T-helper 1 cell treated with Interleukin-12 subunit alpha and Interleukin-12 subunit beta and Interleukin-4 antibody, amounts not matched to agents 30 μg/mL and 1 μg/mL, for 36 hours (primary cell): Measurements from ENCODE around the gene BPIFB2.
"Not testable (repeated sequence)": the region's sequence is repeated elsewhere in the genome, so short reads cannot be mapped to it uniquely, and the experiment has no call there.

Experiments
- H3K27ac Mint-ChIP-seq: one replicate; pipeline ENCODE4 v1.8.0; 2021; ENCODE audit warnings: mild to moderate bottlenecking, mixed read lengths
- H3K27me3 Mint-ChIP-seq: one replicate; pipeline ENCODE4 v1.8.0; 2021; ENCODE audit warnings: low read depth, mixed read lengths
- H3K36me3 Mint-ChIP-seq: one replicate; pipeline ENCODE4 v1.8.0; 2021; ENCODE audit warnings: low read depth, mixed read lengths
- H3K4me1 Mint-ChIP-seq: one replicate; pipeline ENCODE4 v1.8.0; 2021; ENCODE audit warnings: low read depth, mixed read lengths
- H3K4me3 Mint-ChIP-seq: one replicate; pipeline ENCODE4 v1.8.0; 2021; ENCODE audit warnings: mild to moderate bottlenecking, moderate library complexity, mixed read lengths
- H3K9me3 Mint-ChIP-seq: one replicate; pipeline ENCODE4 v1.8.0; 2021; ENCODE audit warnings: mixed read lengths

Gene BPIFB2

DNA sequence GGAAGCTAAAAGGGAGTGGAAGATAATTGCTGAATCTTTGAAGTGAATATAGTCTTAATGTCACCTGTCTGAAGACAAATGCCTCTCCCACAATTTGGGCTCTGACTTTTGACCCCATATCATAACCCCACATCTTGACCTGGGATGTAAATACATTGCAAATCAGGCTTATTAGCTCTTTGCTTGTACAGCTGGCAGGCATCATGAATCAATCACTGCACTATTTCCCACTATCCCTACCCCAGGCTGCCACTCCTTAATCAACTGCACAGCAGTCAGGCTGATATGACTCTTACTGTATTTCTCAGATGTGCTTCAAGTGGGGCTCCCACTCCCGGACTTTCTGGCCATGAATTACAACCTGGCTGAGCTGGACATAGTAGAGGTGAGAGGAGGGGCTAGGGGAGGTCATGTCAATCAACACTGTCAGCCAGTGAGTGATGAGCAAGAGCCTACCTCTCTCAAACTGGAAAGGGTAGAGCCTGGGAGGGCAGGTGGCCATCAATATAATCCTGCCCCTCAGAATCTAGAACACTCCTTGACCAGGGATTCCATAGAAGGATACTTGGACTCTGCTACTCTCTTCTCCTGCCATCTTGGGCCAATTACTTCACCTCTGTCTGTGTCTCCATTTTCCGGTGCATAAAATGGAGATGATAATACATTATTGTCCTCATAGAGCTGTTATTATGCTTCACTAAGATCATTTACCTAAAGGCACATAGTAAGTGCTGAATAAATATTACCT lies 35.7 kb downstream of the BPIFB2 start:
- no peak overlapping the region for H3K4me3 Mint-ChIP-seq
- H3K36me3 Mint-ChIP-seq = no peaks in the 10 kb centered on the region
- no peak overlapping the region for H3K27ac Mint-ChIP-seq
- no peaks in the 10 kb centered on the region for H3K4me1 Mint-ChIP-seq
- H3K27me3 Mint-ChIP-seq = peaks cover 3% of the 10 kb centered on the region
- peaks cover 24% of the 10 kb centered on the region for H3K9me3 Mint-ChIP-seq

DNA sequence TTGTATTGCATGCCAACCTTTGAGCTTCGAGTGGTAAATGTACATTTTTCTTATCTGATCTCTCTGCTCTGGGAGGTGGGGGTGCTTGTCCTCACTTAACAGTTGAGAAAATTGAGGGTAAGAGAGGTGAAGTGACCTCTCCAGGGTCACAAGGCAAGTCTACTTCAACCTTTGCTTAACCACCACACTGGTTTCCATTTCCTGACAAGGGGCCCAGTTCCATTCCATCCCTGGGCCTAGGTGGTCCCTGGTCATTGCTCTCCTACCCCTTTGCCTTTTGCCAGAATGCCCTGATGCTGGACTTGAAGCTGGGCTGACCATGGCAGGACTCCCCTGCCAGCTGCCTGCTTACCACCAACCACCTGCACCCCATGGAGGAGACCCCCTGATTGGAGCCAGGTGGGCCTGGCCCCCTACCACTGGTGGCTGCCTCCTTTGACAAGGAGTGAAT lies 36.3 kb downstream of the BPIFB2 start:
- no peak overlapping the region for H3K4me3 Mint-ChIP-seq
- H3K4me1 Mint-ChIP-seq = no peaks in the 10 kb centered on the region
- no peak overlapping the region for H3K27ac Mint-ChIP-seq
- H3K27me3 Mint-ChIP-seq = peaks cover 3% of the 10 kb centered on the region
- no peaks in the 10 kb centered on the region for H3K36me3 Mint-ChIP-seq
- peaks cover 24% of the 10 kb centered on the region for H3K9me3 Mint-ChIP-seq

DNA sequence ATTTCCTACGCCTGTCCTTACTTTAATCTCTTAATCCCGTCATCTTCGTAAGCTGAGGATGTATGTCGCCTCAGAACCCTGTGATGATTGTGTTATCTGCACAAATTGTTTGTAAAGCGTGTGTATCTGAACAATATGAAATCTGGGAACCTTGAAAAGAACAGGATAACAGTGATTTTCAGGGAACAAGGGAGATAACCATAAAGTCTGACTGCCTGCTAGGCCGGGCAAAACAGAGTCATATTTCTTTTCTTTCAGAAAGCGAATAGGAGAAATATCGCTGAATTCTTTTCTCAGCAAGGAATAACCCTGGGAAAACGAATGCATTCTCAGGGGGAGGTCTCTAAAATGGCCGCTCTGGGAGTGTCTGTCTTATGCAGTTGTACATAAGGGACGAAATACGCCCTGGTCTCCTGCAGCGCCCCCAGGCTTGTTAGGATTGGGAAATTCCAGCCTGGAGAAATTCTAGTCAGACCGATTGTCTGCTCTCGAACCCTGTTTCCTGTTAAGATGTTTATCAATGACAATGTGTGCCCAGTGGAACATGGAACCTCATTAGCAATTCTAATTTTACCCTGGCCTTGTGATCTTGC lies 37.7 kb downstream of the BPIFB2 start:
- not testable (repeated sequence) for H3K36me3 Mint-ChIP-seq, H3K27me3 Mint-ChIP-seq, H3K27ac Mint-ChIP-seq, H3K4me1 Mint-ChIP-seq, H3K4me3 Mint-ChIP-seq
- H3K9me3 Mint-ChIP-seq = peaks cover 24% of the 10 kb centered on the region

DNA sequence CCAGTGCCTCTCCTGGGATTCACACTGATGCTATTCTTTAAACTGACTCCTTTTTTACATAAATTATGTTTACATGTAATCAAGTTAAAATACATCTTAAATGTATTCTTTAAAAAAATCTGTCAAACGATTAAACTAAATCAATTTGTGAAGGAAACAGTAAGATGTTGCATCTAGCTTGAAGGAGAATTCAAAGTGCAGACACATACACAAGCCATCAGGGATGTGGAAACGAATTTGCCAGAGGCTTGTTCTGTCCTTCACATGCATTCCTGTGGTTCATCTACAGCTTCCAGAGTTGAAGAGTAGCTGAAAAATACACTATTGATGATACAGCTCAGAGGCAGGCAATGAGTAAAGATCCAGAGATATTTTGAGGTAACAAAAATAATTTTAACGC lies 38.9 kb downstream of the BPIFB2 start:
- Mint-ChIP-seq H3K36me3 (no peaks in the 10 kb centered on the region), H3K27me3 (peaks cover 3% of the 10 kb centered on the region), H3K27ac (no peak overlapping the region), H3K9me3 (peaks cover 24% of the 10 kb centered on the region), H3K4me1 (no peaks in the 10 kb centered on the region), H3K4me3 (no peak overlapping the region)

DNA sequence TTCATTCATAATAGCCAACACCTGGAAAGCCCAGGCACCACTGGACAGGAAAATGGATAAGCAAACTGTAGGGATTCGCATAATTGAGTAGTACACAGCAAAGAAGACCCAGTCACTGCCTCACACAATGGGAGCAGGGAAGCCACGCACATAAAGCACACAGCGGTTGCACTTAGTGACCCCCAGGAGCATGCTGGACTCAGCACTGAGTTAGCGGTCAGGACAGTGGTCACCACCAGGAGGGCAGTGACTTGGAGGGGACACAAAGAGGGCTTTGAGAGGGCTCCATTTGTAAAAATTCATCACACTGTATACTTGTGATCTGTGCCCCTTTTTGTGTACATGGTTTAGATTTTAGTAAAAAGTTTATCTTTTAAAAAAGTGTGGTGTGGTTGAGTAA lies 43.8 kb downstream of the BPIFB2 start:
- H3K27ac Mint-ChIP-seq = no peak overlapping the region
- H3K27me3 Mint-ChIP-seq = no peaks in the 10 kb centered on the region
- H3K9me3 Mint-ChIP-seq = peaks cover 4% of the 10 kb centered on the region
- no peak overlapping the region for H3K4me3 Mint-ChIP-seq
- H3K36me3 Mint-ChIP-seq = no peaks in the 10 kb centered on the region
- no peaks in the 10 kb centered on the region for H3K4me1 Mint-ChIP-seq

DNA sequence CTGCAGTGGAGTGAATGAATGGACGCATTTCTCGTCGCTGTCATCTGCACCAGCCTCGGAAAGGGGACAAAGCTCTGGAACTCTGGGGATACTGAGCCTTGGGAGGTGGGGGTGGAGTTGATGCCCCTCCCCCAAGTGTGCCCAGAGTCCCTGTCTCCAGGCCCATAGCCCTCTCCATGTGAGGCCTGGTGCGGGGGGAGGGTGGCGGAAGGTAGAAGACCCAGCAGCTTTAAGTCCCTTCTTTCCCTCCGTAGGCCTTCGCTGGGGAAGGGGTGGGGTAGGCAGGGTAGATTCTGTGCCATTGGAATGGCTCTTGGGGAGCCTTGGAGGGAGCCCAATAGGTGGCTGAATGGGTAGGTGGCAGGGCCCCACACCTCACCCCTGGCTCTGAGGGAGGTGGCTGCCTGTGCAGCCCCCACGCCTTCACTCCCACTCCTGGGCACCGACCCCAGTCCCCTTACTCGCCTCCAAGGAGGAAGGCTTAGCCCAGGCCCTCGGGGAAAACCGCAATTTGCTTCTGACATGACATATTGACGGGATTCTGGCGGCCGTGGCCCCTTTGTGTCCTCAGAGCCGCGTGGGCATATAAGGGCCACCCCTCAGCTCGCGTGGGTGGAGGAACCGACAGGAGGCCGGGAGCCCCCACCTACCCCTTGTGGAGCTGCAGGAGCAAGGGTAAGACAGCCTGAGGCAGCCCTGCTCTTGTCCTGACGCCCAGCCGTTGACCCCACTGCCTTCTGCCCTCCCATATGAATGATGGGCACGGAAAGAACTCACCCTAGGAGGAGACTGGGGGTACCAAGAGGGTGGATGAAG lies 46.0 kb downstream of the BPIFB2 start, which contains the start of gene BPIFB3:
BPIFB3 (plus strand) TSS at position 613 of the 816 bp plus-strand sequence. CDS start 1,533 bp downstream, outside the sequence.
- Mint-ChIP-seq H3K27ac (no peak within 1 kb of the TSS), H3K4me3 (no peak within 1 kb of the TSS), H3K4me1 (no peaks in the 10 kb centered on the region), H3K27me3 (no peaks in the 10 kb centered on the region), H3K9me3 (no peaks in the 10 kb centered on the region), H3K36me3 (no peaks in the 10 kb centered on the region)

DNA sequence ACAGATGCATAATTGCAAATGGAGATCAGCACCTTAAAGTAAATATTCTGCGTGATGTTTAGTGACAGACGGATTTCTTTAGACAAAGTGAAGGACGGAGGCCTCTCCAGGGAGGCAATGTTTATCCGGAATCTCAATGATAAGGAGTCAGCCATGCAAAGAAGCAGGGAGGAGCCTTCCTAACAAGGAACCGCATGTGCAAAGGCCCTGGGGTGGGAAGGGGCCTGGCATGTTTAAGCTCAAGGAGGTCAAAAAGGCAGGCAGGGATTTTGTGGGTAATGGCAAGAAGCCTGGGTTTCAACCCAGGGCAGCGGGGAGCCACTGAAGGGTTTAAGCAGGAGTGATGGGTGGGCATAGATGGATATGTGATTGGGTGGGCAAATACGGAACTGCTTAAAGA lies 46.9 kb downstream of the BPIFB2 start:
- Mint-ChIP-seq H3K9me3 (no peaks in the 10 kb centered on the region), H3K4me3 (no peak overlapping the region), H3K27me3 (no peaks in the 10 kb centered on the region), H3K36me3 (no peaks in the 10 kb centered on the region), H3K27ac (no peak overlapping the region), H3K4me1 (no peaks in the 10 kb centered on the region)

DNA sequence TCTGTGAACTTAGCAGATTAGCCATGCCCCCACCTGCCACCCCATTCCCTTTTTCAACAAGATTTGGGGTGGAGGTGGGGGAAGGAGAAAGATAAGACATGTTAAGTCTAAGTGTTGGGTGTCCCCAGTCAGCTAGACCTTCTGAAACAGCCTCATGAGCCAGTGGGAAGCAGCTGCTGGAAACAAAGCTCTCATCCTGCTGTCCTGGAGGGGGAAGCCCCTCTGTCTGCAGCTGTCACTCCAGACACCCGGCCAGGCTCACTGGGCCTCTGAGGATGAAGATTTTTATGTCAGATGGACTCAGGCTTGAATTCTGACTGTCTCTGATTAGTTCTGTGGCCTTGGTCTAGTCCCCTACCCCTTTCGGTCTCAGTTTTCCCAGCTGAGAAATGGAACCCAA lies 47.3 kb downstream of the BPIFB2 start:
- no peaks in the 10 kb centered on the region for H3K27me3 Mint-ChIP-seq
- H3K27ac Mint-ChIP-seq = no peak overlapping the region
- no peaks in the 10 kb centered on the region for H3K36me3 Mint-ChIP-seq
- no peak overlapping the region for H3K4me3 Mint-ChIP-seq
- no peaks in the 10 kb centered on the region for H3K9me3 Mint-ChIP-seq
- H3K4me1 Mint-ChIP-seq = no peaks in the 10 kb centered on the region

DNA sequence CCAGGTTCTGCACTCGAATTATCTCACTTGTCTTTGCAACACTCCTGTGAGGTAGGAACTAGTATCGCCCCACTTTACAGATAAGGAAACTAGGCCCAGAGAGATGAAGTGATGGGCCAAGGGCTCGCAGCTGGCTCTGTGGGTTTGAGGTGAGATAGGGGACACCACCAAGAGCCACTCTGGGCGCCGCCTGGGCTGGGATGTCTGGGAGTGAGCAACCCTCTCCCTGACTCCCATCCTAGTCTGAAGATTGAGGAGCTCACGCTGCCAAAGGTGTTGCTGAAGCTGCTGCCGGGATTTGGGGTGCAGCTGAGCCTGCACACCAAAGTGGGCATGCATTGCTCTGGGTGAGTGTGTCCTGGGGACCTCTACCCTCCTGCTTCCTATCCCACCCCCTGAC lies 51.6 kb downstream of the BPIFB2 start:
- H3K4me1 Mint-ChIP-seq = no peaks in the 10 kb centered on the region
- H3K9me3 Mint-ChIP-seq = no peaks in the 10 kb centered on the region

DNA sequence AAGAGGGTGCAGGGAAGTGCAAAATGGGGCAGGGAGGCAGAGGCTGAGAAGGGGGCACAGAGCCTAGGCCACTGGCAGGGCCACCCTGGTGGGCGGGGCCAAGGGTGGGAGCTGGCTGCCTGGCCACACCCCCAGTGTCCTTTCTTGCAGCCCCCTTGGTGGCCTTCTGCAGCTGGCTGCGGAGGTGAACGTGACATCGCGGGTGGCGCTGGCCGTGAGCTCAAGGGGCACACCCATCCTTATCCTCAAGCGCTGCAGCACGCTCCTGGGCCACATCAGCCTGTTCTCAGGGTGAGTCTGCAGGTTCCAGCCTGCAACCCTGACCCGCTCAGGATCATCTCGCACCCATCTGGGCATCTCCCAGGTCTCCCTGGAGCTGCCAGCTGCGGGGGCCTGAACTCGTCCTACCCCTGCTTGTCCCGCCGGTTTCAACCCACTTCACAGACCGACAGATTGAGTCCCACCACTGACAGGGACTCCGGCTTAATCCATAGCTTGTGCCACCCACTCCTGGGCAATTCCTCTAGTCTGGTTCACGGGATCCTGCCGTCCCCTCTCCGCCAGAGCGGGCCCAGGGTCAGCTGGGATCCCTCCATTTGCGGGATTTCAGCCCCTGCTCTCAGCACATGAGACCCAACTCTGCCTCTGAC lies 52.4 kb downstream of the BPIFB2 start:
- Mint-ChIP-seq H3K27ac (no peak overlapping the region), H3K4me1 (no peaks in the 10 kb centered on the region), H3K36me3 (no peaks in the 10 kb centered on the region)

More for the DNA sequence above, 51.6 kb downstream of the BPIFB2 start:
- no peak overlapping the region for H3K4me3 Mint-ChIP-seq
- no peak overlapping the region for H3K27ac Mint-ChIP-seq
- no peaks in the 10 kb centered on the region for H3K27me3 Mint-ChIP-seq
- H3K36me3 Mint-ChIP-seq = no peaks in the 10 kb centered on the region

DNA sequence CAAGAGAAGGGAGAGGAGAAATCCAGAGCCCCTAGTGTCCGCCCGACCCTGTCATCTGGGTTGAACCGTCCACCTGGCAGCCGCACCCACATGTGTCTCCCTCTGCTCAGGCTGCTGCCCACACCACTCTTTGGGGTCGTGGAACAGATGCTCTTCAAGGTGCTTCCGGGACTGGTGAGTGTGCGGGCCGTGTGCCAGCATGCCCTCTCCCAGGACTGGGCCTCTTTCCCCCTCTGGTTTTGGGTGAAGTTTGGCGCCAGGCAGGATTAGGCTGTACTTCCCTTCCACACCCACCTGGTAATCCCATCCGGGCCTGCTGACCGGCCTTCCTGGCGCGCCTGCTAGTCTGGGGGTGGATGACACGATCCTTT lies 54.1 kb downstream of the BPIFB2 start:
- H3K9me3 Mint-ChIP-seq = no peaks in the 10 kb centered on the region
- H3K4me1 Mint-ChIP-seq = no peaks in the 10 kb centered on the region
- no peaks in the 10 kb centered on the region for H3K27me3 Mint-ChIP-seq
- H3K27ac Mint-ChIP-seq = no peak overlapping the region
- no peaks in the 10 kb centered on the region for H3K36me3 Mint-ChIP-seq
- no peak overlapping the region for H3K4me3 Mint-ChIP-seq

More for the DNA sequence above, 52.4 kb downstream of the BPIFB2 start:
- Mint-ChIP-seq H3K4me3 (no peak overlapping the region), H3K9me3 (no peaks in the 10 kb centered on the region), H3K27me3 (no peaks in the 10 kb centered on the region)

DNA sequence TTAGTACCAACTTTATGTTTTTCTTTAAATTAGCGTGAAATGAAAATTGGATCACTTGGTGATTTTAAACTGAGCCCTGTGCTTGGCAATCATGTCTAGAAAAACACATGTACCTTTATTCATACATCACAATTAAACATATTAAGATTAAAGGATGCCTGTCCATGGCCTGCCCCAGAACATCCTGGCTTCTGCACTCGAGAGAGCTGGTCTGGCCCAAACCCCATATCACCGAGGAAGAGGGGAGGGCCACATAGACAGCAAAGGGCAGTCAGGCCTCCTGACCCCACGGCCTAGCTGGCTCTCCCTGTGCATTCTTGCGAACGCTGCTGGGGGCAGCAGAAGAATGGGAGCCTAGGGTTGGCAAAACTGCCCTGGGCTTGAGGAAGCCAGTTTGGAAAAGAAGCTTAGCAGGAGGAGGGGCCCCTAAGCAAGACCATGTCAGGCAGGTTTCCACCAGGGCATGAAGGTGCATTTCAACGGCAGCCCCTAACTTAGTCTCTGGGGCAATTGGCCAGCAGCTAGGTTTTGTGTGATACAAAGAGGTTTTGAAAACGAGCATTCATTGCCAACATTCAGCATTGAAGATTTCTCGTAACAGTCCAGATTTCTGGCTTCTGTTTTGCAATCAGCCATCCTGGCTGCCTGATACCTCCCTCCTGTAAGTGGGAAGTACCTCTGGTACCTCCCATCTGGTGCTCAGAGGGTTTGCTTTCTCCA lies 54.8 kb downstream of the BPIFB2 start:
- Mint-ChIP-seq H3K4me3 (no peak overlapping the region), H3K36me3 (no peaks in the 10 kb centered on the region), H3K27ac (no peak overlapping the region), H3K27me3 (no peaks in the 10 kb centered on the region), H3K9me3 (no peaks in the 10 kb centered on the region), H3K4me1 (no peaks in the 10 kb centered on the region)

DNA sequence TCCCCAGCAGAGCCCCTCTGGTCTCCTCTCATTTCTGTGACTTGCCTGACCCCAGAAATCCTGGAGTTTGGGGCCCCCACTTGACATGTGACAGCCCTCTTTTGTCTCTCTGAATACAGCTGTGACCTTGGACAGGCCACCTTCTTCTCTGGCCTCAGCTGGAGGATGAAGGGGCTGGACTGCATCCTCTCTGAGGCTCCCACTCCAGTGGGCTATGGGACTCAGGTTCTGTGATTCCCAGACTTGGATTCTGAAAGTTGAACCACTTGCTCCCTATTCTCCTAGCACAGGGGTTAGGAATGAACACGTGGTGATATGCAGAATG lies 55.3 kb downstream of the BPIFB2 start:
- Mint-ChIP-seq H3K4me1 (no peaks in the 10 kb centered on the region), H3K27ac (no peak overlapping the region), H3K9me3 (no peaks in the 10 kb centered on the region)

DNA sequence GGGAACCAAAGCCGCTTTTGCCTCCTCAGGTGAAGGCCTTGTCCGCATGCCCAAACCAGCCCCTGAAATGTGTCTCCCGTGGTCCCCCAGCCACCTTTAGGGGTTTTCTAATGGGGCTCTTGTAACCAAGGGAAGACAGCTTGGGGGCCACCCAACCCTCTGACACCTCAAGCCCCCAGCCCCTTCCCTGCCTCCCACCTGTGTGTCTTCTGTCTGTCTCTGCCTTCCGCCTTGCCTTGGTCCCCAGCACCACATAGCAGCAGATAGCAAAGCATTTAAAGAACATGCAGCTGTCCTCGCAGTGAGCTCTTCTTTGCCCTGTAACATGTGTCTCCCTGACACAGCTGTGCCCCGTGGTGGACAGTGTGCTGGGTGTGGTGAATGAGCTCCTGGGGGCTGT lies 55.8 kb downstream of the BPIFB2 start:
- Mint-ChIP-seq H3K4me3 (no peak overlapping the region), H3K27ac (no peak overlapping the region), H3K27me3 (no peaks in the 10 kb centered on the region), H3K9me3 (no peaks in the 10 kb centered on the region), H3K36me3 (no peaks in the 10 kb centered on the region), H3K4me1 (no peaks in the 10 kb centered on the region)

More for the DNA sequence above, 55.3 kb downstream of the BPIFB2 start:
- H3K4me3 Mint-ChIP-seq = no peak overlapping the region
- no peaks in the 10 kb centered on the region for H3K27me3 Mint-ChIP-seq
- no peaks in the 10 kb centered on the region for H3K36me3 Mint-ChIP-seq
